GM18511 (cell line): ENCODE data around the gene VDR.
"Not testable (repeated sequence)": the region's sequence is repeated elsewhere in the genome, so short reads cannot be mapped to it uniquely, and the experiment has no call there.

ENCODE experiments used
- ATAC-seq: cut with Tn5 transposase; IDR thresholded peaks from one replicate; pipeline ENCODE4 v1.9.1; 2021; ENCODE audit warnings: mild to moderate bottlenecking, moderate library complexity; ENCODE audit not compliant: unreplicated experiment

VDR gene

GRCh38 chr12:47817272-47818006 is 87.4 kb downstream of the VDR start:
- ATAC-seq = no peak

GRCh38 chr12:47816403-47817271 is 88.2 kb downstream of the VDR start:
- no peak for ATAC-seq

GRCh38 chr12:47815447-47815846 is 89.3 kb downstream of the VDR start:
- not testable (repeated sequence) for ATAC-seq

- no peak for ATAC-seq
Observed at GRCh38 chr12:47814539-47815170, 90.1 kb downstream of the VDR start.

GRCh38 chr12:47813511-47814196 is 91.1 kb downstream of the VDR start:
- ATAC-seq = peak; percentile 54

- peak; percentile 63 for ATAC-seq
Observed at GRCh38 chr12:47812797-47813510, 91.8 kb downstream of the VDR start.

GRCh38 chr12:47811581-47812484 is 93.0 kb downstream of the VDR start:
- no peak for ATAC-seq

- no peak for ATAC-seq
Observed at GRCh38 chr12:47811072-47811396, 93.8 kb downstream of the VDR start.

GRCh38 chr12:47809518-47809917 is 95.3 kb downstream of the VDR start:
- not testable (repeated sequence) for ATAC-seq

GRCh38 chr12:47808574-47809365 is 96.0 kb downstream of the VDR start:
- ATAC-seq = no peak

- ATAC-seq = peak; percentile 41
Observed at GRCh38 chr12:47808050-47808449, 96.7 kb downstream of the VDR start.

GRCh38 chr12:47807338-47807737 is 97.5 kb downstream of the VDR start:
- no peak for ATAC-seq

- no peak for ATAC-seq
Observed at GRCh38 chr12:47805417-47805816, 99.4 kb downstream of the VDR start.

GRCh38 chr12:47804171-47804570 is 100.6 kb downstream of the VDR start:
- ATAC-seq = no peak

- ATAC-seq = no peak
Observed at GRCh38 chr12:47803191-47803875, 101.5 kb downstream of the VDR start.

GRCh38 chr12:47802312-47802711 is 102.5 kb downstream of the VDR start:
- no peak for ATAC-seq

- ATAC-seq = no peak
Observed at GRCh38 chr12:47801904-47802246, 102.9 kb downstream of the VDR start.

GRCh38 chr12:47801170-47801903 is 103.5 kb downstream of the VDR start:
- ATAC-seq = no peak
